OCI-M2 (cell line): ENCODE measurements around the gene LRP10.
"Not testable (repeated sequence)": the region's sequence is repeated elsewhere in the genome, so short reads cannot be mapped to it uniquely, and the experiment has no call there.

Experiments used
- DNase-seq: peaks from one replicate; lab custom pipeline; 2025; ENCODE audit not compliant: unreplicated experiment; lab: John Stamatoyannopoulos, UW

The LRP10 gene

GRCh38 chr14:22886500-22887259 lies 15.1 kb downstream of the LRP10 start:
- peak; percentile 49 for DNase-seq

GRCh38 chr14:22887260-22887989 lies 15.9 kb downstream of the LRP10 start:
- DNase-seq = peak; percentile 71

GRCh38 chr14:22887990-22888378 lies 16.4 kb downstream of the LRP10 start:
- no peak for DNase-seq

GRCh38 chr14:22888662-22889061 lies 17.1 kb downstream of the LRP10 start:
- no peak for DNase-seq

GRCh38 chr14:22890416-22890815 lies 18.9 kb downstream of the LRP10 start:
- no peak for DNase-seq

- DNase-seq = no peak
These were observed 20.9 kb downstream of the LRP10 start for GRCh38 chr14:22892488-22892887.

GRCh38 chr14:22893706-22894105 lies 22.2 kb downstream of the LRP10 start:
- DNase-seq = no peak

GRCh38 chr14:22895402-22895801 lies 23.9 kb downstream of the LRP10 start:
- no peak for DNase-seq

- no peak for DNase-seq
These were observed 24.8 kb downstream of the LRP10 start for GRCh38 chr14:22896356-22896755.

GRCh38 chr14:22896760-22897159 lies 25.2 kb downstream of the LRP10 start:
- no peak for DNase-seq

GRCh38 chr14:22897357-22897756 lies 25.8 kb downstream of the LRP10 start:
- DNase-seq = peak; percentile 68

- no peak for DNase-seq
These were observed 27.0 kb downstream of the LRP10 start for GRCh38 chr14:22898302-22899090.

- peak; percentile 33 for DNase-seq
These were observed 28.7 kb downstream of the LRP10 start for GRCh38 chr14:22900081-22900799.

- DNase-seq = no peak
These were observed 30.3 kb downstream of the LRP10 start for GRCh38 chr14:22901799-22902198.

- DNase-seq = no peak
These were observed 32.2 kb downstream of the LRP10 start for GRCh38 chr14:22903742-22904087.

- DNase-seq = no peak
These were observed 34.1 kb downstream of the LRP10 start for GRCh38 chr14:22905627-22906026.

- DNase-seq = no peak
These were observed 34.5 kb downstream of the LRP10 start for GRCh38 chr14:22906073-22906472.

GRCh38 chr14:22907429-22907828 lies 35.9 kb downstream of the LRP10 start:
- DNase-seq = no peak

GRCh38 chr14:22908601-22909000 lies 37.1 kb downstream of the LRP10 start:
- no peak for DNase-seq

GRCh38 chr14:22910916-22911315 lies 39.4 kb downstream of the LRP10 start:
- DNase-seq = no peak

GRCh38 chr14:22914836-22915235 lies 43.3 kb downstream of the LRP10 start:
- not testable (repeated sequence) for DNase-seq
